ENCODE results near the gene LRBA. TPM values are rescaled to one million over a fixed set of nuclear protein-coding genes. Genes with fewer than 3 reads are reported as not detected.
A peak's percentile ranks its signal among the peaks of the same experiment; 100 is the strongest.

The LRBA gene
- total and polyA plus RNA-seq, 9 donors = 9.7 to 49.2 (median 30.4) TPM

- no peak overlapping the region for H3K4me3 ChIP-seq
- TF ChIP-seq EP300 (IDR thresholded peaks at IDR 0.05) (no peak), CTCF (IDR thresholded peaks at IDR 0.05) (no peak), POLR2A (IDR thresholded peaks at IDR 0.05) (no peak)
- WGBS, 3 donors = 95 to 97% (median 95%) methylated on average over 7 of the region's 7 CpGs
- intact Hi-C loops (cut with DNase I) = no loop called here
- no peaks in the 10 kb centered on the region for H3K9me3 ChIP-seq
- no peaks in the 10 kb centered on the region for H3K27me3 ChIP-seq
- no peak overlapping the region for H3K27ac ChIP-seq
- no peak for DNase-seq
- H3K36me3 ChIP-seq = no peaks in the 10 kb centered on the region
- peaks cover 3% of the 10 kb centered on the region for H3K4me1 ChIP-seq (ENCODE audit: insufficient read depth)
These were observed 434.0 kb downstream of the LRBA start for GRCh38 chr4:150581056-150581605.

GRCh38 chr4:150580306-150580705 lies 434.8 kb downstream of the LRBA start:
- Histone ChIP-seq H3K27me3 (no peaks in the 10 kb centered on the region), H3K27ac (no peak overlapping the region), H3K36me3 (no peaks in the 10 kb centered on the region), H3K9me3 (no peaks in the 10 kb centered on the region), H3K4me1 (ENCODE audit: insufficient read depth) (peaks cover 3% of the 10 kb centered on the region), H3K4me3 (no peak overlapping the region)
- no peak for TF ChIP-seq EP300 (IDR thresholded peaks at IDR 0.05)
- no peak for TF ChIP-seq CTCF (IDR thresholded peaks at IDR 0.05)
- no peak for TF ChIP-seq POLR2A (IDR thresholded peaks at IDR 0.05)
- WGBS, 3 donors = 91 to 95% (median 93%) methylated on average over 9 of the region's 9 CpGs
- no peak for DNase-seq
- intact Hi-C loops (cut with DNase I) = no loop called here

GRCh38 chr4:150579551-150580234 lies 435.4 kb downstream of the LRBA start:
- no peaks in the 10 kb centered on the region for H3K36me3 ChIP-seq
- no peak overlapping the region for H3K27ac ChIP-seq
- peak overlapping the region; percentile 31 for H3K4me3 ChIP-seq
- H3K27me3 ChIP-seq = no peaks in the 10 kb centered on the region
- intact Hi-C loops (cut with DNase I) = no loop called here
- TF ChIP-seq EP300 (IDR thresholded peaks at IDR 0.05) (no peak), CTCF (IDR thresholded peaks at IDR 0.05) (no peak), POLR2A (IDR thresholded peaks at IDR 0.05) (no peak)
- no peaks in the 10 kb centered on the region for H3K9me3 ChIP-seq
- DNase-seq = no peak
- H3K4me1 ChIP-seq (ENCODE audit: insufficient read depth) = peaks cover 3% of the 10 kb centered on the region
- WGBS, 3 donors = 38 to 51% (median 38%) methylated on average over 62 to 66 of the region's 66 CpGs

- no peak for DNase-seq
- H3K27me3 ChIP-seq = no peaks in the 10 kb centered on the region
- no peak overlapping the region for H3K27ac ChIP-seq
- H3K36me3 ChIP-seq = no peaks in the 10 kb centered on the region
- no peak overlapping the region for H3K4me3 ChIP-seq
- H3K9me3 ChIP-seq = no peaks in the 10 kb centered on the region
- intact Hi-C loops (cut with DNase I) = no loop called here
- no peak for TF ChIP-seq CTCF (IDR thresholded peaks at IDR 0.05)
- TF ChIP-seq EP300 (IDR thresholded peaks at IDR 0.05) = no peak
- no peak for TF ChIP-seq POLR2A (IDR thresholded peaks at IDR 0.05)
- H3K4me1 ChIP-seq (ENCODE audit: insufficient read depth) = peaks cover 3% of the 10 kb centered on the region
- 77 to 83% (median 82%) methylated on average over 12 of the region's 12 CpGs for WGBS, 3 donors
These were observed 436.2 kb downstream of the LRBA start for GRCh38 chr4:150578745-150579501.

All from ovary (tissue), 9 donors.